ENCODE results near the gene NBAS.

NBAS gene

GRCh38 chr2:15432642-15433256, 128.4 kb downstream of the NBAS start:
- no peak for ATAC-seq (ENCODE audit: low read depth)
- no peak for DNase-seq (ENCODE audit: low spot score)
- no peaks in the 10 kb centered on the region for H3K27me3 ChIP-seq (ENCODE audit: insufficient read depth, poor library complexity, severe bottlenecking)
- no peak for TF ChIP-seq CTCF (IDR thresholded peaks at IDR 0.05; ENCODE audit: poor library complexity, severe bottlenecking)
- H3K36me3 ChIP-seq (ENCODE audit: low read depth) = no peaks in the 10 kb centered on the region
- H3K27ac ChIP-seq (ENCODE audit: poor library complexity, severe bottlenecking) = no peak overlapping the region
- H3K4me1 ChIP-seq (ENCODE audit: insufficient read depth, poor library complexity, severe bottlenecking) = no peaks in the 10 kb centered on the region
- H3K4me3 ChIP-seq (ENCODE audit: severe bottlenecking) = no peak overlapping the region
- H3K9me3 ChIP-seq (ENCODE audit: severe bottlenecking) = no peaks in the 10 kb centered on the region

GRCh38 chr2:15429032-15429431, 132.1 kb downstream of the NBAS start:
- ATAC-seq (ENCODE audit: low read depth) (no peak), DNase-seq (ENCODE audit: low spot score) (no peak)
- H3K4me1 ChIP-seq (ENCODE audit: insufficient read depth, poor library complexity, severe bottlenecking) = no peaks in the 10 kb centered on the region
- TF ChIP-seq CTCF (IDR thresholded peaks at IDR 0.05; ENCODE audit: poor library complexity, severe bottlenecking) = no peak
- no peaks in the 10 kb centered on the region for H3K27me3 ChIP-seq (ENCODE audit: insufficient read depth, poor library complexity, severe bottlenecking)
- 0 out of 2 replicates have a peak, but pooled peaks cover 5% of the 10 kb centered on the region for H3K36me3 ChIP-seq (ENCODE audit: low read depth)
- H3K4me3 ChIP-seq (ENCODE audit: severe bottlenecking) = no peak overlapping the region
- H3K27ac ChIP-seq (ENCODE audit: poor library complexity, severe bottlenecking) = no peak overlapping the region
- H3K9me3 ChIP-seq (ENCODE audit: severe bottlenecking) = no peaks in the 10 kb centered on the region

- no peak overlapping the region for H3K27ac ChIP-seq (ENCODE audit: poor library complexity, severe bottlenecking)
- DNase-seq (ENCODE audit: low spot score) (no peak), ATAC-seq (ENCODE audit: low read depth) (no peak)
- no peaks in the 10 kb centered on the region for H3K4me1 ChIP-seq (ENCODE audit: insufficient read depth, poor library complexity, severe bottlenecking)
- H3K9me3 ChIP-seq (ENCODE audit: severe bottlenecking) = no peaks in the 10 kb centered on the region
- no peaks in the 10 kb centered on the region for H3K27me3 ChIP-seq (ENCODE audit: insufficient read depth, poor library complexity, severe bottlenecking)
- 0 out of 2 replicates have a peak, but pooled peaks cover 5% of the 10 kb centered on the region for H3K36me3 ChIP-seq (ENCODE audit: low read depth)
- no peak overlapping the region for H3K4me3 ChIP-seq (ENCODE audit: severe bottlenecking)
- TF ChIP-seq CTCF (IDR thresholded peaks at IDR 0.05; ENCODE audit: poor library complexity, severe bottlenecking) = no peak
Observed at GRCh38 chr2:15427987-15428386, 133.1 kb downstream of the NBAS start.

DNA sequence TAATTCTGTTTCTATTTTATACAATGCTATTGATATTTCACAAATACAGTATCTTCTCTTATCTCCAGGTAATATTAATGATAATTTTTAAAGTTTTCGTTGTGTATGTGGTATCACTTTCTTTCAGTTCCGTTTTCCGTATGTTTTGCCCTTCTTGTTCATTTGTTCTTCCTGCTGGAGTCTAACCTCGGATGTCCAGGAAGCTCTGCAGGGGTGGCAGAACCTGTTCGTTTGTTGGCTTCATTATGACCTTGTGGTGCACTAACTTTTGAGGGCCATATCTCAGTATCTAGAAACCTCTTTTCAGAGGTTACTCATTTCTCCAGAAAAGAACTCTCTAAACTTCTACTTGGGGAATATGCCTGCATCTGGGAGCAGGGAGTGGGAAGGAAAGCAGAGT, 134.5 kb downstream of the NBAS start:
- Histone ChIP-seq H3K4me3 (ENCODE audit: severe bottlenecking) (no peak overlapping the region), H3K4me1 (ENCODE audit: insufficient read depth, poor library complexity, severe bottlenecking) (no peaks in the 10 kb centered on the region), H3K36me3 (ENCODE audit: low read depth) (0 out of 2 replicates have a peak, but pooled peaks cover 5% of the 10 kb centered on the region), H3K27ac (ENCODE audit: poor library complexity, severe bottlenecking) (no peak overlapping the region), H3K27me3 (ENCODE audit: insufficient read depth, poor library complexity, severe bottlenecking) (no peaks in the 10 kb centered on the region), H3K9me3 (ENCODE audit: severe bottlenecking) (no peaks in the 10 kb centered on the region)
- DNase-seq (ENCODE audit: low spot score) (no peak), ATAC-seq (ENCODE audit: low read depth) (no peak)
- no peak for TF ChIP-seq CTCF (IDR thresholded peaks at IDR 0.05; ENCODE audit: poor library complexity, severe bottlenecking)

DNA sequence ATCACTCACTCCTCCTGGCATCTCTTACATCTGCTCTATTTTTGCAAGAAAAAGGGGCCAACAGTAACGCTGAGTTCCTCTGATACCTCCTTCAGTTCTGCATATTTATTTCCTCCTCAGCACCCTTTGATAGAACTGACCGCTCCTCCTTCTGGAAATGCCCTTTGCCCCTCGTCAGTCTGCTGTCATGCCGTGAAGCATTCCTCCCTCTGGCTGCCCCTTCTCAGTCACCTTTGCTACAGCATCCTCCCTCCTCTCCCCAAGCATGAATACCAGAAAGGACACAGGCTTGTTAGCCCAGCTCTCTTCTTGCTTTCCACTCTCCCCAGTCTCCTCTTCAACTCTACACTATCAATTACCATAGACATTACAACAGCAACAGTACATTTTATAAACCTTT, 135.4 kb downstream of the NBAS start:
- no peak overlapping the region for H3K4me3 ChIP-seq (ENCODE audit: severe bottlenecking)
- TF ChIP-seq CTCF (IDR thresholded peaks at IDR 0.05; ENCODE audit: poor library complexity, severe bottlenecking) = no peak
- ATAC-seq (ENCODE audit: low read depth) = no peak

More for the DNA sequence above, 135.4 kb downstream of the NBAS start:
- no peaks in the 10 kb centered on the region for H3K27me3 ChIP-seq (ENCODE audit: insufficient read depth, poor library complexity, severe bottlenecking)
- H3K27ac ChIP-seq (ENCODE audit: poor library complexity, severe bottlenecking) = no peak overlapping the region
- H3K36me3 ChIP-seq (ENCODE audit: low read depth) = 0 out of 2 replicates have a peak, but pooled peaks cover 5% of the 10 kb centered on the region
- DNase-seq (ENCODE audit: low spot score) = no peak
- H3K9me3 ChIP-seq (ENCODE audit: severe bottlenecking) = no peaks in the 10 kb centered on the region
- H3K4me1 ChIP-seq (ENCODE audit: insufficient read depth, poor library complexity, severe bottlenecking) = no peaks in the 10 kb centered on the region
